Fibroblast of lung (primary cell): Measurements from ENCODE around the gene GRID1. TPM values are rescaled to one million over a fixed set of nuclear protein-coding genes. Genes with fewer than 3 reads are reported as not detected.

Experiments
- DNase-seq, 2 donors: peaks; one replicate each; pipeline versions ENCODE4 v3.0.0 to v3.0.0-alpha.2; 2010; ENCODE audit warnings: low read depth in 2 of 2
- H2AFZ ChIP-seq: 2 replicates; pipeline ENCODE4 v1.5.1; 2012; ENCODE audit warnings: low read length, control low read depth, inconsistent platforms
- H3K27ac ChIP-seq: 2 replicates; pipeline ENCODE4 v1.5.1; 2011; ENCODE audit warnings: low read length, control low read depth; ENCODE audit not compliant: insufficient read depth
- H3K27me3 ChIP-seq: 2 replicates; pipeline ENCODE4 v1.5.1; 2011; ENCODE audit warnings: mild to moderate bottlenecking, low read length; ENCODE audit not compliant: control insufficient read depth, insufficient read depth
- H3K36me3 ChIP-seq: 2 replicates; pipeline ENCODE4 v1.5.1; 2011; ENCODE audit warnings: low read length; ENCODE audit not compliant: control insufficient read depth, insufficient read depth
- H3K4me1 ChIP-seq: 2 replicates; pipeline ENCODE4 v1.5.1; 2011; ENCODE audit warnings: low read length; ENCODE audit not compliant: control insufficient read depth, insufficient read depth; ENCODE audit errors: extremely low read depth
- H3K4me2 ChIP-seq: 2 replicates; pipeline ENCODE4 v1.5.1; 2011; ENCODE audit warnings: low read length, control low read depth; ENCODE audit not compliant: insufficient read depth; ENCODE audit errors: extremely low read depth
- H3K4me3 ChIP-seq, 4 experiments: fragments of 200-600 bp in 1 of 4; sonication (generic) in 1 of 4; replicated peaks in 1 of 4; 2 replicates each; pipeline ENCODE4 v1.5.1; 2011 to 2016; ENCODE audit warnings: low read length in 4 of 4, low read depth in 3 of 4, mild to moderate bottlenecking in 3 of 4, control low read depth in 2 of 4, inconsistent platforms in 1 of 4, mixed read lengths in 1 of 4; ENCODE audit not compliant: insufficient read depth in 1 of 4; ENCODE audit errors: control extremely low read depth in 1 of 4
- H3K79me2 ChIP-seq: 2 replicates; pipeline ENCODE4 v1.5.1; 2012; ENCODE audit warnings: mild to moderate bottlenecking, low read length, inconsistent platforms; ENCODE audit not compliant: control insufficient read depth, insufficient read depth
- H3K9ac ChIP-seq: 2 replicates; pipeline ENCODE4 v1.5.1; 2011; ENCODE audit warnings: mild to moderate bottlenecking, low read length, control low read depth; ENCODE audit not compliant: insufficient read depth
- H3K9me3 ChIP-seq: 2 replicates; pipeline ENCODE4 v1.5.1; 2012; ENCODE audit warnings: low read depth, low read length; ENCODE audit not compliant: control insufficient read depth, insufficient read depth
- H4K20me1 ChIP-seq: 2 replicates; pipeline ENCODE4 v1.5.1; 2011; ENCODE audit warnings: low read length; ENCODE audit not compliant: control insufficient read depth, insufficient read depth; ENCODE audit errors: extremely low read depth
- EZH2 ChIP-seq: IDR thresholded peaks from 2 replicates; pipeline ENCODE4 v1.5.1; 2012; ENCODE audit warnings: low read length, control low read depth, mild to moderate bottlenecking; ENCODE audit errors: missing control alignments
- polyA plus RNA-seq, 2 donors: library from polyadenylated mRNA; depleted of rRNA in 1 of 2; stranded (reverse) in 1 of 2; unstranded in 1 of 2; fragments of >200 nt; gene quantifications; 2 replicates each; pipeline ENCODE4 v1.2.1, GENCODE V29; 2011 to 2012; ENCODE audit warnings: missing spikeins in 1 of 2
- total RNA-seq: library from RNA; depleted of rRNA; stranded (reverse); fragments of >200 nt; gene quantifications from 2 replicates; pipeline ENCODE4 v1.2.1, GENCODE V29; 2014
- TF ChIP-seq, protein P1 (sequence below), 2 donors: IDR thresholded peaks in 1 of 2; conservative IDR thresholded peaks in 1 of 2; 1 replicate in 1 of 2; 2 replicates in 1 of 2; pipeline ENCODE4 v1.5.1; 2011 to 2012; ENCODE audit warnings: low read length in 2 of 2, control low read depth in 1 of 2, inconsistent platforms in 1 of 2, low read depth in 1 of 2, mild to moderate bottlenecking in 1 of 2

The GRID1 gene
- total and polyA plus RNA-seq, 2 donors (not counting 1 experiment from before 2014, with no cell fraction given), result 0.03 to 0.33 TPM

DNA sequence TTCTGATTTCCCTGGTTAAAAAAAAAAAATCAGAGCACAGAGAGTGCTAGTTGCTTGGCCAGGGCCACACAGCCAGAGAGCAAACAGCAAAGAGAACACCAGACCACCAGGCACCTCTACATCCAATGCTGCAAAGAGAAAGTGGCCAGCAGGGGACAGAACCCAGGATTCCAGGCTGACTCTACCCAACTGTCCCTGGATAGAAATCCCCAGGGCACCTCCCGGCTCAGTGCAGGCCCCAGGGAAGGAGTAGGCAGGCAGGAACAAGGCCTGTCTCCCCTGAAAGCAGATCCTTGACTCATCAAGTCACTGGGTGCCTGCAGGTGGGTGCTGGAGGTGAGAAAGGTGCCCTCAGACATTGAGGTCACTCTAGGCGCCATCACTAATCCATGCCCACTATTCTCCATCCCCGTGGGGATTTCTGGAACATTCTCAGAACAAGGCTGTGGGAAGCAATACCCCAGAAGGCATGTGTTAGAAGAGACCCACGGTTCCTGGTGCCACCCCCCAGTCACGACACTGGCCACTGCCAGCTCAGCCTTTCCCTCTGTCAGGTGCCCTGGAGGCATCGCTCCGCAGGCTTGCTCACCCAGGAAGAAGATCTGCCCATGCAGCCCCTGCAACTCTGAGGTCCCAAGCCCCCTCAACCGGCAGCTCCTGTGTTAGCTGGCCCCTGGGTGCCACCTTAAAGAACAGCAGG, 154.8 kb downstream of the GRID1 start:
- DNase-seq, result no peak

DNA sequence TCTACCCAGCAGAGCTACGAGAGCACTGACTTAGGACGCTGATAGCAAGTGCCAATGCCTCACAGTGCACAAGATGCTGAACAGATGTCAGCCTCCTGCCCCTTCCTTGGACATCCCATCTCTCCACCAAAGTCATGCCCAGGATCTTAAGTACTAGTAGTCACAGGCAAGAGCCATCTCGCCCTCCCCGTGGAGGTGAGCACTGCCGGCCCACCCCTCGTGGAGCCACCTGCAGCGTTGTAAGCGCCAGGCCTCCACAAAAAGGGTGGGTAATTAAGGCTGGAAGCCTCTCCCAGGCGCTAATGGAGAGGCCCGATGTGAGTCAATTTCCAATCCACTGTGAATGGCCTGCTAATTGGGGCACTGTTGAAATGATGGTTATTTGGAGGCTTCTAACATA, 156.2 kb downstream of the GRID1 start:
- Histone ChIP-seq H3K27me3 (no peaks in the 10 kb centered on the region), H3K4me1 (no peaks in the 10 kb centered on the region), H3K36me3 (no peaks in the 10 kb centered on the region), H2AFZ (no peak overlapping the region), H3K4me2 (no peak overlapping the region), H3K9me3 (no peaks in the 10 kb centered on the region), H3K9ac (no peak overlapping the region), H3K79me2 (no peaks in the 10 kb centered on the region), H3K27ac (no peak overlapping the region), H4K20me1 (no peaks in the 10 kb centered on the region), H3K4me3 (no peak overlapping the region)
- TF ChIP-seq, protein P1, sequence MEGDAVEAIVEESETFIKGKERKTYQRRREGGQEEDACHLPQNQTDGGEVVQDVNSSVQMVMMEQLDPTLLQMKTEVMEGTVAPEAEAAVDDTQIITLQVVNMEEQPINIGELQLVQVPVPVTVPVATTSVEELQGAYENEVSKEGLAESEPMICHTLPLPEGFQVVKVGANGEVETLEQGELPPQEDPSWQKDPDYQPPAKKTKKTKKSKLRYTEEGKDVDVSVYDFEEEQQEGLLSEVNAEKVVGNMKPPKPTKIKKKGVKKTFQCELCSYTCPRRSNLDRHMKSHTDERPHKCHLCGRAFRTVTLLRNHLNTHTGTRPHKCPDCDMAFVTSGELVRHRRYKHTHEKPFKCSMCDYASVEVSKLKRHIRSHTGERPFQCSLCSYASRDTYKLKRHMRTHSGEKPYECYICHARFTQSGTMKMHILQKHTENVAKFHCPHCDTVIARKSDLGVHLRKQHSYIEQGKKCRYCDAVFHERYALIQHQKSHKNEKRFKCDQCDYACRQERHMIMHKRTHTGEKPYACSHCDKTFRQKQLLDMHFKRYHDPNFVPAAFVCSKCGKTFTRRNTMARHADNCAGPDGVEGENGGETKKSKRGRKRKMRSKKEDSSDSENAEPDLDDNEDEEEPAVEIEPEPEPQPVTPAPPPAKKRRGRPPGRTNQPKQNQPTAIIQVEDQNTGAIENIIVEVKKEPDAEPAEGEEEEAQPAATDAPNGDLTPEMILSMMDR (conservative IDR thresholded peaks at IDR 0.05 in 1 of 2, IDR thresholded peaks at IDR 0.05 in 1 of 2; ENCODE audit: low read depth in 1 of 2, low read length in 2 of 2), result no peak
- no peak for TF ChIP-seq EZH2
- DNase-seq, result no peak

More for the DNA sequence above, 154.8 kb downstream of the GRID1 start:
- no peaks in the 10 kb centered on the region for H3K27me3 ChIP-seq
- no peaks in the 10 kb centered on the region for H4K20me1 ChIP-seq
- no peak overlapping the region for H2AFZ ChIP-seq
- no peak overlapping the region for H3K9ac ChIP-seq
- TF ChIP-seq, protein P1 (conservative IDR thresholded peaks at IDR 0.05 in 1 of 2, IDR thresholded peaks at IDR 0.05 in 1 of 2; ENCODE audit: low read depth in 1 of 2, low read length in 2 of 2), result no peak
- no peak for TF ChIP-seq EZH2
- H3K4me1 ChIP-seq, result no peaks in the 10 kb centered on the region
- H3K4me2 ChIP-seq, result no peak overlapping the region
- H3K4me3 ChIP-seq, result no peak overlapping the region
- no peaks in the 10 kb centered on the region for H3K36me3 ChIP-seq
- H3K9me3 ChIP-seq, result no peaks in the 10 kb centered on the region
- H3K27ac ChIP-seq, result no peak overlapping the region
- no peaks in the 10 kb centered on the region for H3K79me2 ChIP-seq

DNA sequence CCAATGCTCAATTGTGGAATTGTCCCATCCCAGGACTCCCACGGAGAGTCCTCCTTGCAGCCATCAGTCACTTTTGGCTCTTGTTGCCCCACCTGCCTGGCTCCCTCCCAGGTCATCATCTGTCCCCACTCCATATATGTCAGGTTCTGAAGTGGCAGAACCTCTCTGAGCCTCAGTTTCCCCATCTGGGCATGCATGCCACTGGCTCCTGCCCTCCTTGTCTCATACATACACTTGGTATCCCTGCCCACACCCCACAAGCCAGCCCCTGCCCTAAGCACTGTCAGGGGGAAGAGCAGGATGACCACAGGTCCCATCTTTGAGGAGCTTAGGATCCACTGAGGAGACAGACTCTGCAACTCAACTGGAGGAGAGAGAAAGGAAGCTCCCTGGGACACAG, 156.9 kb downstream of the GRID1 start:
- Histone ChIP-seq H3K4me1 (no peaks in the 10 kb centered on the region), H3K4me2 (no peak overlapping the region)
- DNase-seq, result no peak

More for the DNA sequence above, 156.9 kb downstream of the GRID1 start:
- Histone ChIP-seq H3K9ac (no peak overlapping the region), H3K36me3 (no peaks in the 10 kb centered on the region), H3K4me3 (no peak overlapping the region), H2AFZ (no peak overlapping the region), H3K9me3 (no peaks in the 10 kb centered on the region), H3K27me3 (no peaks in the 10 kb centered on the region), H3K79me2 (no peaks in the 10 kb centered on the region), H4K20me1 (no peaks in the 10 kb centered on the region), H3K27ac (no peak overlapping the region)
- TF ChIP-seq, protein P1 (conservative IDR thresholded peaks at IDR 0.05 in 1 of 2, IDR thresholded peaks at IDR 0.05 in 1 of 2; ENCODE audit: low read depth in 1 of 2, low read length in 2 of 2), result no peak
- TF ChIP-seq EZH2, result no peak
